ENCODE results near the gene NES.
"Not testable (repeated sequence)": the region's sequence is repeated elsewhere in the genome, so short reads cannot be mapped to it uniquely, and the experiment has no call there.

The NES gene

GRCh38 chr1:156641761-156642264 is 35.4 kb downstream of the NES start, which contains the start of gene BCAN:
BCAN (plus strand) TSS chr1:156642117; CDS start chr1:156646055, 3,938 bp downstream.
- no peak within 1 kb of the TSS for H3K4me3 ChIP-seq (ENCODE audit: low read depth, low read length)
- TF ChIP-seq, protein P1, sequence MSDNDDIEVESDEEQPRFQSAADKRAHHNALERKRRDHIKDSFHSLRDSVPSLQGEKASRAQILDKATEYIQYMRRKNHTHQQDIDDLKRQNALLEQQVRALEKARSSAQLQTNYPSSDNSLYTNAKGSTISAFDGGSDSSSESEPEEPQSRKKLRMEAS (IDR thresholded peaks at IDR 0.05; ENCODE audit: low read depth, low read length) = no peak
- no peak for TF ChIP-seq MYC (IDR thresholded peaks at IDR 0.05; ENCODE audit: low read depth, low read length)
- TF ChIP-seq POLR2A (IDR thresholded peaks at IDR 0.05; ENCODE audit: extremely low read depth, insufficient read length) = no peak
- TF ChIP-seq CTCF (IDR thresholded peaks at IDR 0.05; ENCODE audit: low read depth, low read length) = no peak
- DNase-seq (ENCODE audit: low read depth) = no peak

- TF ChIP-seq, protein P1 (IDR thresholded peaks at IDR 0.05; ENCODE audit: low read depth, low read length) = no peak
- TF ChIP-seq POLR2A (IDR thresholded peaks at IDR 0.05; ENCODE audit: extremely low read depth, insufficient read length) (no peak), CTCF (IDR thresholded peaks at IDR 0.05; ENCODE audit: low read depth, low read length) (no peak)
- DNase-seq (ENCODE audit: low read depth) = no peak
- H3K4me3 ChIP-seq (ENCODE audit: low read depth, low read length) = no peak overlapping the region
Observed at GRCh38 chr1:156640842-156641706, 36.1 kb downstream of the NES start.

- DNase-seq (ENCODE audit: low read depth) = no peak
- H3K4me3 ChIP-seq (ENCODE audit: low read depth, low read length) = no peak overlapping the region
- TF ChIP-seq, protein P1 (IDR thresholded peaks at IDR 0.05; ENCODE audit: low read depth, low read length) = no peak
- TF ChIP-seq POLR2A (IDR thresholded peaks at IDR 0.05; ENCODE audit: extremely low read depth, insufficient read length) = no peak
- TF ChIP-seq CTCF (IDR thresholded peaks at IDR 0.05; ENCODE audit: low read depth, low read length) = no peak
- no peak for TF ChIP-seq MYC (IDR thresholded peaks at IDR 0.05; ENCODE audit: low read depth, low read length)
Observed at GRCh38 chr1:156639601-156640101, 37.6 kb downstream of the NES start.

DNA sequence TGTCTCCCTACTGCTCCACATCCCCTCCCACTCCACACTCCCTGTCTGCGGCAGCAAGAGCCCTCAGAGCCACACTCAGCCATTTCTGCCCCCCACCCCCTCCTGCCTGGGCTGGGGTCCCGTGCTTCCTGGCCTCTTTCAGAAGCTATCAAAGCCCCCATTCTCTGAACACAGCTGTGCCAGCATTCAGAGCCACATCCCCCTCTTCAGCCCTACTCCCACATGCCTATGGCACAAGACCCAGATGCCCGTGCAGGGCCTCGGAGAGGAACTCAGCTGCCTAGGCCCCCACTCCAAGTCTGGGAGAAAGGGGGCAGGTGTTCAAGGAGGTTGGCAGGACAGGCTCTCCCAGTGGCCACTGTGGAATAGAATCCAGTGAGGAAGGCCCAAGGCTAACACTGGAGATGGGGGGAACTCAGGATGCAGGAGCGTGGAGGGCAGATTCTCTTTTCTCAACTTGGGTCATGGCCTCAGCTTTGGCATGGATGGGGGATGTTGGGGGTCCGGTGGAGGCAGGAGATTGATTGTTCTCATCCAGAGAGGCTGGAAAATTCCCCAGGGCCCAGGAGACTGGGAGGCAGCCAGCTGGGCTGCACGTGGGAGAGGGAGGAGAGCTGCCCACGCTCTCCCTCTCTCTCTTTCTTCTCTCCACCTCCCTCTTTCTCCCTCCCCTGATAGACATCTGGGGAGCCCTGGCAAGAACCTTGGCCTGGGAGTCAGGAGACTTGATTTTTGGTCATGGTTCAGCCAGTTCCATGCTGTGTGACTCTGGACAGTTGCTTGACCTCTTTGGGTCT is 38.8 kb downstream of the NES start:
- DNase-seq (ENCODE audit: low read depth) = no peak
- TF ChIP-seq MYC (IDR thresholded peaks at IDR 0.05; ENCODE audit: low read depth, low read length) = no peak
- TF ChIP-seq, protein P1 (IDR thresholded peaks at IDR 0.05; ENCODE audit: low read depth, low read length) = no peak
- TF ChIP-seq CTCF (IDR thresholded peaks at IDR 0.05; ENCODE audit: low read depth, low read length) = no peak
- TF ChIP-seq POLR2A (IDR thresholded peaks at IDR 0.05; ENCODE audit: extremely low read depth, insufficient read length) = no peak
- no peak overlapping the region for H3K4me3 ChIP-seq (ENCODE audit: low read depth, low read length)

GRCh38 chr1:156632355-156632754 is 44.9 kb downstream of the NES start:
- no peak for DNase-seq (ENCODE audit: low read depth)
- no peak overlapping the region for H3K4me3 ChIP-seq (ENCODE audit: low read depth, low read length)
- TF ChIP-seq, protein P1 (IDR thresholded peaks at IDR 0.05; ENCODE audit: low read depth, low read length) = no peak
- no peak for TF ChIP-seq POLR2A (IDR thresholded peaks at IDR 0.05; ENCODE audit: extremely low read depth, insufficient read length)
- no peak for TF ChIP-seq MYC (IDR thresholded peaks at IDR 0.05; ENCODE audit: low read depth, low read length)
- no peak for TF ChIP-seq CTCF (IDR thresholded peaks at IDR 0.05; ENCODE audit: low read depth, low read length)

DNA sequence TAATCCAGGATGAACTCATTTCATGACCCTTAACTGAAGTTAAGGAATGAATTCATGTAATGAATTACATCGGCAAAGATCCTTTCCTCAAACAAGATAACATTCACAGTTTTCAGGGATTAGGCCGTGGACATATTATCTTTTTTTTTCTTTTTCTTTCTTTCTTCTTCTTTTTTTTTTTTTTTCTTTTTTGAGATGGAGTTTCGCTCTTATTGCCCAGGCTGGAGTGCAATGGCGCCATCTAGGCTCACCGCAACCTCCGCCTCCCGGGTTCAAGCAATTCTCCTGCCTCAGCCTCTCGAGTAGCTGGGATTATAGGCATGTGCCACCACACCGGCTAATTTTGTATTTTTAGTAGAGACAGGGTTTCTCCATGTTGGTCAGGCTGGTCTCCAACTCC is 46.1 kb downstream of the NES start:
- not testable (repeated sequence) for H3K4me3 ChIP-seq (ENCODE audit: low read depth, low read length); DNase-seq (ENCODE audit: low read depth)
